MCF 10A (cell line): ENCODE measurements around the gene ACER3. TPM values are rescaled to one million over a fixed set of nuclear protein-coding genes. Genes with fewer than 3 reads are reported as not detected.
"Not testable (repeated sequence)": the region's sequence is repeated elsewhere in the genome, so short reads cannot be mapped to it uniquely, and the experiment has no call there.

Experiments
- BruUV-seq: library from RNA; stranded (reverse); fragments of 400-500 nt; replicated peaks from 2 replicates; lab custom pipeline; 2021; lab: Mats Ljungman, UMichigan
- CTCF ChIA-PET: fragments of 300-600 bp; sonication (Branson Sonifier 250); formaldehyde crosslinking; extraction: SDS; loops from one replicate; lab custom pipeline; 2021; ENCODE audit warnings: antibody characterized with exemption, inconsistent platforms; lab: Yijun Ruan, JAX
- POLR2A ChIA-PET: fragments of 300-600, 350-650 bp; sonication (Branson Sonifier 250); formaldehyde crosslinking; extraction: SDS; loops from one replicate; lab custom pipeline; 2020; ENCODE audit warnings: antibody characterized with exemption, inconsistent platforms; lab: Yijun Ruan, JAX
- DNase-seq: peaks from one replicate; pipeline ENCODE4 v3.0.0-alpha.2; 2018; ENCODE audit not compliant: unreplicated experiment
- H3K27ac Mint-ChIP-seq: one replicate; pipeline ENCODE4 v1.8.0; 2022; ENCODE audit warnings: mild to moderate bottlenecking, low read depth, mixed read lengths; ENCODE audit not compliant: unreplicated experiment
- H3K27me3 Mint-ChIP-seq: one replicate; pipeline ENCODE4 v1.8.0; 2022; ENCODE audit warnings: mixed read lengths; ENCODE audit not compliant: insufficient read depth, unreplicated experiment
- H3K36me3 Mint-ChIP-seq: one replicate; pipeline ENCODE4 v1.8.0; 2022; ENCODE audit warnings: mild to moderate bottlenecking, moderate library complexity, mixed read lengths; ENCODE audit not compliant: insufficient read depth, unreplicated experiment
- H3K4me1 Mint-ChIP-seq: one replicate; pipeline ENCODE4 v1.8.0; 2022; ENCODE audit warnings: mixed read lengths; ENCODE audit not compliant: insufficient read depth, unreplicated experiment
- H3K4me3 Mint-ChIP-seq: one replicate; pipeline ENCODE4 v1.8.0; 2022; ENCODE audit warnings: mild to moderate bottlenecking, moderate library complexity, mixed read lengths; ENCODE audit not compliant: unreplicated experiment
- H3K9me3 Mint-ChIP-seq: one replicate; pipeline ENCODE4 v1.8.0; 2022; ENCODE audit warnings: mixed read lengths; ENCODE audit not compliant: unreplicated experiment
- intact Hi-C: fragments of 100-400 bp; cut with micrococcal nuclease; formaldehyde crosslinking; loops from 2 replicates; pipeline ENCODE4 v1.14.1; 2022
- total RNA-seq: library from RNA; stranded (reverse); gene quantifications from 2 replicates; pipeline ENCODE4 v1.2.3, GENCODE V29; 2022
- TF ChIP-seq, protein P1 (sequence below): fragments of 200-600 bp; IDR thresholded peaks from one replicate; pipeline ENCODE4 v1.8.0; 2022; ENCODE audit warnings: antibody characterized with exemption, mild to moderate bottlenecking; ENCODE audit not compliant: unreplicated experiment

Gene ACER3
- total RNA-seq, 1 experiment from 2014 or later, result 12.7 TPM

DNA sequence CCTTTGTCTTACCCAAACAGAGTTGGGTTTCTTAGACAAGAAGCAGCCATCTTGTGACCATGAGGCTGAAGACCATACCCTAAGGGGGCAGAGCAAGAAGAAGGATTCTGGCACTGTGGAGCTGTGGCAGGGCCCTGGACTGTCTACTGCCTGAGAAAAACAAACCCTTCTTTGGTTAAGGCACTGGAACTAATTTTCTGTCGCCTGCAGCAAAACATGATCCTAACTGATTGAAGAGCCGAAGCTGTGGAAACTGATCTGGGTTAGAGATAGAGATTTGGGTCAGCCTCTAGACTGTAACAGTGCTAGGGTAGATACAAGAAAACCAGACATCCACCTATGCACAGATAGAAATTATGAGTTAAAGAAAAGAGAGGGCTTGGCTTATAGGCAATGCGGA is 11.3 kb upstream of the ACER3 start:
- Mint-ChIP-seq H3K36me3 (no peaks in the 10 kb centered on the region), H3K27me3 (no peaks in the 10 kb centered on the region), H3K4me1 (no peaks in the 10 kb centered on the region), H3K9me3 (no peaks in the 10 kb centered on the region), H3K4me3 (no peak overlapping the region), H3K27ac (no peak overlapping the region)
- intact Hi-C loops, result no loop called here
- TF ChIP-seq, protein P1, sequence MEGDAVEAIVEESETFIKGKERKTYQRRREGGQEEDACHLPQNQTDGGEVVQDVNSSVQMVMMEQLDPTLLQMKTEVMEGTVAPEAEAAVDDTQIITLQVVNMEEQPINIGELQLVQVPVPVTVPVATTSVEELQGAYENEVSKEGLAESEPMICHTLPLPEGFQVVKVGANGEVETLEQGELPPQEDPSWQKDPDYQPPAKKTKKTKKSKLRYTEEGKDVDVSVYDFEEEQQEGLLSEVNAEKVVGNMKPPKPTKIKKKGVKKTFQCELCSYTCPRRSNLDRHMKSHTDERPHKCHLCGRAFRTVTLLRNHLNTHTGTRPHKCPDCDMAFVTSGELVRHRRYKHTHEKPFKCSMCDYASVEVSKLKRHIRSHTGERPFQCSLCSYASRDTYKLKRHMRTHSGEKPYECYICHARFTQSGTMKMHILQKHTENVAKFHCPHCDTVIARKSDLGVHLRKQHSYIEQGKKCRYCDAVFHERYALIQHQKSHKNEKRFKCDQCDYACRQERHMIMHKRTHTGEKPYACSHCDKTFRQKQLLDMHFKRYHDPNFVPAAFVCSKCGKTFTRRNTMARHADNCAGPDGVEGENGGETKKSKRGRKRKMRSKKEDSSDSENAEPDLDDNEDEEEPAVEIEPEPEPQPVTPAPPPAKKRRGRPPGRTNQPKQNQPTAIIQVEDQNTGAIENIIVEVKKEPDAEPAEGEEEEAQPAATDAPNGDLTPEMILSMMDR, result no peak
- CTCF ChIA-PET, result interaction anchor here (0.6 to 1.3 kb wide), 3 partner anchors 12 to 406 kb away, joined by 3 to 4 read pairs (median 3); no protein-coding TSS in a partner anchor
- POLR2A ChIA-PET, result interaction anchor here (1.1 kb wide), 1 partner anchor 10 kb away, joined by 3 read pairs; no protein-coding TSS in a partner anchor
- DNase-seq, result no peak
- no TSS peak for BruUV-seq

DNA sequence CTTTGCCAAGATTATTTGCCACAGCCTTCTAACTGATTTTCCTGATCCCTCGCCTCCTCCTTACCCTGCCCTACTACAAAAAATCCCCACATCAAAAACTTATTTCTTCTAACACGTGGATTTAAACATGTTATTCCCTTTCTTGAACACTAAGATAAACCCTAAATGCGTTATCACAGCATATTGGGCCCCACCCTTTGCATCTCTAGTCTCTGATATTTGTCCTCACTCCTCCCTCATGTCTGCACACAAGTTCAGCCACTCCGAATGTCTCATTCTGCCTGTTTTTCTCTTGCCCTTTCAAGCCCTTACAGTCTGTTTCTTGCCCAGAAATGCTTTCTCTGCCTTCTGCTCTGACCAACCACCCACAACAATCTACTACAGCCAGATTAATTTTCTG is 10.6 kb upstream of the ACER3 start:
- no TSS peak for BruUV-seq
- intact Hi-C loops, result no loop called here
- H3K36me3 Mint-ChIP-seq, result no peaks in the 10 kb centered on the region
- TF ChIP-seq, protein P1, result no peak
- no peak for DNase-seq
- H3K9me3 Mint-ChIP-seq, result no peaks in the 10 kb centered on the region
- no peak overlapping the region for H3K4me3 Mint-ChIP-seq
- no peaks in the 10 kb centered on the region for H3K4me1 Mint-ChIP-seq
- no peak overlapping the region for H3K27ac Mint-ChIP-seq
- POLR2A ChIA-PET, result interaction anchor here (0.9 kb wide), 1 partner anchor 25 kb away, joined by 3 read pairs; no protein-coding TSS in a partner anchor
- H3K27me3 Mint-ChIP-seq, result no peaks in the 10 kb centered on the region
- CTCF ChIA-PET, result interaction anchor here (0.6 to 1.3 kb wide), 2 partner anchors 43 to 407 kb away, joined by 3 to 4 read pairs; no protein-coding TSS in a partner anchor

DNA sequence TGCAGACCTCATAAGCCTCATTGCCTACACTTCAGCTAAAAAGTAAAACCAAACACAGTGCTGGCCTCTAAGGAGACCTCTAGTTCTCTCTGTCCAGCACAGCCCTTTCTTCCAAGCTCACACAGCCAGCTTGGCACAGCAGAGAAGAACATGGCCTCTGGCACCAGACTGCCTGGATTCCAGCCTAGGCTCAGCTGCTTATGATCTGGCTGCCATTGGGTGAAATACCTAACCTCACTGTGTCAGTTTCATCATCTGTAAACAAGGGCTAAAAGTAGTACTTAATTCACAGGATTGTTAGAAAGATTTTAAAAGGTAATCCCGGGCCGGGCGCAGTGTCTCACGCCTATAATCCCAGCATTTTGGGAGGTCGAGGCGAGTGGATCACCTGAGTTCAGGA is 9.9 kb upstream of the ACER3 start:
- no TSS peak for BruUV-seq
- H3K9me3 Mint-ChIP-seq, result no peaks in the 10 kb centered on the region
- intact Hi-C loops, result no loop called here
- TF ChIP-seq, protein P1, result no peak
- H3K27ac Mint-ChIP-seq, result no peak overlapping the region
- POLR2A ChIA-PET, result interaction anchor here (0.7 to 0.9 kb wide), 2 partner anchors 25 to 56 kb away, joined by 3 read pairs; no protein-coding TSS in a partner anchor
- H3K27me3 Mint-ChIP-seq, result no peaks in the 10 kb centered on the region
- CTCF ChIA-PET, result no interaction called here
- no peak overlapping the region for H3K4me3 Mint-ChIP-seq
- no peak for DNase-seq
- no peaks in the 10 kb centered on the region for H3K4me1 Mint-ChIP-seq
- no peaks in the 10 kb centered on the region for H3K36me3 Mint-ChIP-seq

DNA sequence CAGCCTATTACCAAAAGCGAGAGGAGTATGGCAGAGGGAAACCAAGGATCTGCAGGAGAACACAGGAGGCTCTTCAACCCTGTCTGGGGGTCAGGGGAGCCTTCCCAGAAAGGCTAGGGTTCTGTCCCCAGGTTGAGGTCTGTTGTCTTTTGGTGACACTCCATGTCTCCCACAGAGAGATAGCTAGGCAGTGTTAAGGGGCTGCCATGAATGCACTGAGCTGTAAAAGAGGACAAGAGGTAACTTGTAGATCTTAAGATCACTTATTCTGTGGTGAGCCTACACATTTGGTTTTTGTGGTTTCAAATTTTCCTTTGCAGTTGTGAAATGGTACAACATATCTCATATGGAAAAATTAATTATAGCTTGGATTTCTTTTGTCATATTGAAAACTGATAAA is 6.0 kb upstream of the ACER3 start:
- no peak overlapping the region for H3K4me3 Mint-ChIP-seq
- peaks cover 9% of the 10 kb centered on the region for H3K4me1 Mint-ChIP-seq
- ChIA-PET CTCF (interaction anchor here (0.6 to 1.9 kb wide), 3 partner anchors 14 to 237 kb away, joined by 4 to 7 read pairs (median 7); no protein-coding TSS in a partner anchor), POLR2A (interaction anchor here (1.0 to 1.2 kb wide), 2 partner anchors 14 to 21 kb away, joined by 3 read pairs; no protein-coding TSS in a partner anchor)
- DNase-seq, result no peak
- no TSS peak for BruUV-seq
- intact Hi-C loops, result no loop called here
- no peaks in the 10 kb centered on the region for H3K9me3 Mint-ChIP-seq
- TF ChIP-seq, protein P1, result no peak
- no peaks in the 10 kb centered on the region for H3K27me3 Mint-ChIP-seq
- no peak overlapping the region for H3K27ac Mint-ChIP-seq
- no peaks in the 10 kb centered on the region for H3K36me3 Mint-ChIP-seq

DNA sequence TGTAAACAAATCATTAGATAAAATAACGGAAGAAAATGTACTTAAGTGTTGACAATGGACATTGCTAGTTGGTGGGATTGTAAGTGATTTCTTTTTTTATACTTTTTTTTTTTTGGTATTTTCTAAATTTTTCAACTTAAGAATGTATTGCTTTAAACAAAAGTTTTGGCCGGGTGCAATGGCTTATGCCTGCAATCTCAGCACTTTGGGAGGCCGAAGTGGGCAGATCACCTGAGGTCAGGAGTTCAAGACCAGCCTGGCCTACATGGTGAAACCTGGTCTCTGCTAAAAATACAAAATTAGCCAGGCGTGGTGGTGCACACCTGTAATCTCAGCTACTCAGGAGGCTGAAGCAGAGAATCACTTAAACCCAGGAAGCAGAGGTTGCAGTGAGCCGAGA is 5.0 kb upstream of the ACER3 start:
- BruUV-seq, H3K4me1 Mint-ChIP-seq, H3K27ac Mint-ChIP-seq, DNase-seq, H3K27me3 Mint-ChIP-seq, intact Hi-C loops, H3K4me3 Mint-ChIP-seq, H3K36me3 Mint-ChIP-seq, H3K9me3 Mint-ChIP-seq: not testable (repeated sequence)
- POLR2A ChIA-PET, result interaction anchor here (1.0 to 1.2 kb wide), 2 partner anchors 15 to 22 kb away, joined by 3 read pairs; no protein-coding TSS in a partner anchor
- CTCF ChIA-PET, result interaction anchor here (1.0 to 1.9 kb wide), 2 partner anchors 64 to 236 kb away, joined by 4 to 7 read pairs; no protein-coding TSS in a partner anchor
